HL-60 (cell line): Measurements from ENCODE around the gene GPR183.

ENCODE experiments used
- POLR2AphosphoS5 ChIP-seq: IDR thresholded peaks from 2 replicates; pipeline ENCODE4 v1.6.1; 2012; ENCODE audit warnings: low read depth
- TF ChIP-seq, protein P1 (sequence below): IDR thresholded peaks from one replicate; pipeline ENCODE4 v1.5.1; 2011; ENCODE audit warnings: low read length, control low read depth, inconsistent platforms; ENCODE audit not compliant: insufficient read depth

DNA sequence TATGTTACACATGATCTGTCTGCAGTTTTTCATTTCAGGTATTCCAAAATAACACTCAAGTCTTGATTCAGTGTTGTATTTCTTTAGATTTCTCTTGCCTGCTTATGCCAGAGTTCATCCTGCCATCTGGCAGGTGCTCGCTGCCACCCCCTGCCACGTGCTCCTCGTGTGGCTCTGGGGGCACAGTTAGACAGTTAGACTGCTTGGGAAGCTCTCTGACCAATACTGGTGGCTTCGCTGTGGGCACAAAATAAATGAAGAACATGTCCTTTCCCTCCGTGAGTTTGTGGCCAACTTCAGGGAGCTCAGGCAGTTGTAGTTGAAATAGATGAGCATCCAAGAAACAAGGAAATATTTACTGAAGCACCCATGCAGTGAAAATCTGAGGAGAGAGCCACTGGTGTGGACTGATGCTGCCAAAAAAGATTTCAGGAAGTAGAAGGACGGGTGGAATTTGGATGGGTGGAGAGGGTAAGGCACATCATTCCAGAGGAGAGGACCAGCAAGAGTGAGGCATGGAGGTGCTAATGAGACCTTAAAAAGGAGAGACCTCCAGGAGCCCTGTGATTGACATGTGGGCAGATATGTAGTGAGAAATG is 37.5 kb upstream of the GPR183 start:
- TF ChIP-seq, protein P1, sequence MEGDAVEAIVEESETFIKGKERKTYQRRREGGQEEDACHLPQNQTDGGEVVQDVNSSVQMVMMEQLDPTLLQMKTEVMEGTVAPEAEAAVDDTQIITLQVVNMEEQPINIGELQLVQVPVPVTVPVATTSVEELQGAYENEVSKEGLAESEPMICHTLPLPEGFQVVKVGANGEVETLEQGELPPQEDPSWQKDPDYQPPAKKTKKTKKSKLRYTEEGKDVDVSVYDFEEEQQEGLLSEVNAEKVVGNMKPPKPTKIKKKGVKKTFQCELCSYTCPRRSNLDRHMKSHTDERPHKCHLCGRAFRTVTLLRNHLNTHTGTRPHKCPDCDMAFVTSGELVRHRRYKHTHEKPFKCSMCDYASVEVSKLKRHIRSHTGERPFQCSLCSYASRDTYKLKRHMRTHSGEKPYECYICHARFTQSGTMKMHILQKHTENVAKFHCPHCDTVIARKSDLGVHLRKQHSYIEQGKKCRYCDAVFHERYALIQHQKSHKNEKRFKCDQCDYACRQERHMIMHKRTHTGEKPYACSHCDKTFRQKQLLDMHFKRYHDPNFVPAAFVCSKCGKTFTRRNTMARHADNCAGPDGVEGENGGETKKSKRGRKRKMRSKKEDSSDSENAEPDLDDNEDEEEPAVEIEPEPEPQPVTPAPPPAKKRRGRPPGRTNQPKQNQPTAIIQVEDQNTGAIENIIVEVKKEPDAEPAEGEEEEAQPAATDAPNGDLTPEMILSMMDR: no peak
- TF ChIP-seq POLR2AphosphoS5: no peak
